Measurements from ENCODE around the gene MUC4. TPM values are rescaled to one million over a fixed set of nuclear protein-coding genes. Genes with fewer than 3 reads are reported as not detected.

Gene MUC4
- total and polyA plus RNA-seq, 2 of the 4 experiments (the other 2 are of a cell fraction): not detected

GRCh38 chr3:195762611-195763010, 49.1 kb downstream of the MUC4 start:
- CTCF ChIA-PET: no interaction called here
- no peak overlapping the region for H2BK15ac ChIP-seq (ENCODE audit: low read depth, low read length)
- H2AFZ ChIP-seq (replicated peaks; ENCODE audit: low read length, poor library complexity): no peak overlapping the region
- no TSS peak for BruUV-seq (replicated peaks)
- H4K8ac ChIP-seq (ENCODE audit: low read depth in 2 of 2, low read length in 2 of 2): no peak overlapping the region
- in situ Hi-C loops (cut with MboI; ENCODE audit: low sequenced_read_pairs): no loop called here
- no peak overlapping the region for H3K9ac ChIP-seq (ENCODE audit: low read depth, low read length)
- WGBS, 2 experiments (ENCODE audit: extremely low coverage in 2 of 2, insufficient read length in 1 of 2): 26% methylated on average over 12 of the region's 43 CpGs; no CpG with 5 or more reads in 1 of the 2 experiments
- H2BK20ac ChIP-seq (ENCODE audit: low read depth, low read length): no peak overlapping the region
- H3K14ac ChIP-seq (replicated peaks; ENCODE audit: low read depth, low read length): no peak overlapping the region
- no peak overlapping the region for H4K5ac ChIP-seq (ENCODE audit: low read depth, low read length)
- no peaks in the 10 kb centered on the region for H3K79me1 ChIP-seq (ENCODE audit: low read depth in 1 of 2, low read length in 2 of 2)
- H3K23ac ChIP-seq (ENCODE audit: low read depth, low read length): no peak overlapping the region
- H3K27me3 ChIP-seq (ENCODE audit: control insufficient read depth, insufficient read depth, low read length): peaks cover 64% of the 10 kb centered on the region
- DNase-seq (no peak), ATAC-seq (ENCODE audit: low read depth) (no peak)
- H2AK5ac ChIP-seq (ENCODE audit: low read depth, low read length): no peak overlapping the region
- TF ChIP-seq MAFK (IDR thresholded peaks at IDR 0.05; ENCODE audit: low read depth, low read length) (no peak), POLR2A (IDR thresholded peaks at IDR 0.05; ENCODE audit: low read depth, low read length) (no peak), RCOR1 (IDR thresholded peaks at IDR 0.05; ENCODE audit: insufficient replicate concordance, low read length) (no peak), FOS (IDR thresholded peaks at IDR 0.05; ENCODE audit: low read depth, low read length) (no peak), SMC3 (IDR thresholded peaks at IDR 0.05; ENCODE audit: low read depth, low read length) (no peak), MXI1 (IDR thresholded peaks at IDR 0.05; ENCODE audit: borderline replicate concordance, low read depth, low read length) (no peak), USF2 (IDR thresholded peaks at IDR 0.05; ENCODE audit: low read depth, low read length) (no peak), CHD1 (IDR thresholded peaks at IDR 0.05; ENCODE audit: low read depth, low read length) (no peak), CTCF (conservative IDR thresholded peaks at IDR 0.05; ENCODE audit: low read depth, low read length) (no peak), RAD21 (IDR thresholded peaks at IDR 0.05; ENCODE audit: low read length) (no peak), RFX5 (IDR thresholded peaks at IDR 0.05; ENCODE audit: low read depth, low read length) (no peak), BHLHE40 (IDR thresholded peaks at IDR 0.05; ENCODE audit: low read depth, low read length) (no peak)
- no peak overlapping the region for H2BK120ac ChIP-seq (ENCODE audit: low read depth, low read length)
- no peak overlapping the region for H3K18ac ChIP-seq (ENCODE audit: low read depth, low read length)
- no peak overlapping the region for H3K27ac ChIP-seq (ENCODE audit: insufficient read depth, low read length)
- H4K20me1 ChIP-seq (ENCODE audit: insufficient read depth, low read length): no peaks in the 10 kb centered on the region
- dilution Hi-C loops (cut with HindIII; ENCODE audit: low sequenced_read_pairs, unreplicated experiment): no loop called here
- no peaks in the 10 kb centered on the region for H3K4me1 ChIP-seq (ENCODE audit: control insufficient read depth, insufficient read depth, low read length)
- H2BK5ac ChIP-seq (ENCODE audit: low read depth, low read length, poor library complexity, severe bottlenecking): no peak overlapping the region
- H3K4me2 ChIP-seq (ENCODE audit: low read depth, low read length): no peak overlapping the region
- intact Hi-C loops (cut with micrococcal nuclease): no loop called here
- peaks cover 3% of the 10 kb centered on the region; the same call in 1 of the 2 replicates for H3K9me3 ChIP-seq (ENCODE audit: control insufficient read depth, insufficient read depth, low read length)
- H2AK9ac ChIP-seq (replicated peaks; ENCODE audit: low read depth, low read length, poor library complexity): no peak overlapping the region
- H3K36me3 ChIP-seq (ENCODE audit: control insufficient read depth, insufficient read depth, low read length): no peaks in the 10 kb centered on the region
- POLR2A ChIA-PET (ENCODE audit: unreplicated experiment): no interaction called here
- no peak overlapping the region for H3K4ac ChIP-seq (ENCODE audit: low read depth, low read length)
- no peak overlapping the region for H3K56ac ChIP-seq (ENCODE audit: extremely low read depth, insufficient read depth, low read length)
- H3K4me3 ChIP-seq (ENCODE audit: insufficient read depth, low read depth, low read length): no peak overlapping the region
- H4K91ac ChIP-seq (ENCODE audit: insufficient read depth, low read depth, low read length): no peak overlapping the region
- no peaks in the 10 kb centered on the region for H3K9me1 ChIP-seq (ENCODE audit: insufficient read depth, low read length)

Data from IMR-90 (cell line).